A673 (cell line): ENCODE data around the gene DRC7. TPM values are rescaled to one million over a fixed set of nuclear protein-coding genes. Genes with fewer than 3 reads are reported as not detected.

Source experiments
- BruUV-seq: library from RNA; stranded (reverse); fragments of 400-500 nt; replicated peaks from 2 replicates; lab custom pipeline; 2021; lab: Mats Ljungman, UMichigan
- CTCF ChIA-PET: fragments of 300-600 bp; sonication (Branson Sonifier 250); formaldehyde crosslinking; loops from one replicate; lab custom pipeline; 2022; ENCODE audit warnings: antibody characterized with exemption; lab: Charles Lee
- POLR2A ChIA-PET: fragments of 300-600 bp; sonication (Branson Sonifier 250); formaldehyde crosslinking; loops from one replicate; lab custom pipeline; 2022; ENCODE audit warnings: antibody characterized with exemption; ENCODE audit not compliant: low non-redundant PET; lab: Charles Lee
- DNase-seq: peaks from one replicate; pipeline ENCODE4 v3.0.0-alpha.2; 2015; ENCODE audit warnings: low spot score
- H3K27ac ChIP-seq: fragments of 200-600 bp; sonication (generic); 2 replicates; pipeline ENCODE4 v1.5.1; 2016; ENCODE audit warnings: mixed run types, low read depth, mild to moderate bottlenecking, mixed read lengths, antibody characterized with exemption, low read length; ENCODE audit not compliant: poor library complexity, severe bottlenecking
- H3K27me3 ChIP-seq: fragments of 200-600 bp; sonication (generic); replicated peaks from 2 replicates; pipeline ENCODE4 v1.6.1; 2017; ENCODE audit warnings: mixed run types, low read depth, mild to moderate bottlenecking, mixed read lengths, antibody characterized with exemption, low read length; ENCODE audit not compliant: insufficient read depth, poor library complexity
- H3K36me3 ChIP-seq: fragments of 200-600 bp; sonication (generic); 2 replicates; pipeline ENCODE4 v1.6.1; 2016; ENCODE audit warnings: mixed run types, mild to moderate bottlenecking, mixed read lengths, antibody characterized with exemption, low read length; ENCODE audit not compliant: insufficient read depth, poor library complexity, severe bottlenecking
- H3K4me1 ChIP-seq: fragments of 200-600 bp; sonication (generic); 2 replicates; pipeline ENCODE4 v1.6.1; 2017; ENCODE audit warnings: mixed run types, mild to moderate bottlenecking, mixed read lengths, antibody characterized with exemption, low read length; ENCODE audit not compliant: insufficient read depth, poor library complexity, severe bottlenecking
- H3K4me3 ChIP-seq: fragments of 200-600 bp; sonication (generic); 2 replicates; pipeline ENCODE4 v1.5.1; 2016; ENCODE audit warnings: low read depth, mixed run types, mild to moderate bottlenecking, mixed read lengths, low read length; ENCODE audit not compliant: poor library complexity, severe bottlenecking
- H3K9me3 ChIP-seq: fragments of 200-600 bp; sonication (generic); 2 replicates; pipeline ENCODE4 v1.6.1; 2016; ENCODE audit warnings: mixed run types, low read depth, mild to moderate bottlenecking, mixed read lengths, antibody characterized with exemption, low read length; ENCODE audit not compliant: poor library complexity, severe bottlenecking
- CTCF ChIP-seq: fragments of 300-800, 200-600 bp; sonication (generic); conservative IDR thresholded peaks from 2 replicates; pipeline ENCODE4 v1.5.1; 2017; ENCODE audit warnings: low read depth, mild to moderate bottlenecking, antibody characterized with exemption, low read length, moderate library complexity, mixed read lengths
- EZH2 ChIP-seq: fragments of 200-600 bp; sonication (generic); IDR thresholded peaks from 2 replicates; pipeline ENCODE4 v1.6.1; 2017; ENCODE audit warnings: borderline replicate concordance, low read depth, mild to moderate bottlenecking, mixed read lengths, antibody characterized with exemption, low read length; ENCODE audit not compliant: poor library complexity, severe bottlenecking
- intact Hi-C: fragments of 100-400 bp; cut with micrococcal nuclease; formaldehyde crosslinking; loops from one replicate; pipeline ENCODE4 v1.10.0; 2022; ENCODE audit not compliant: unreplicated experiment
- total RNA-seq: library from RNA; stranded (reverse); gene quantifications from 2 replicates; pipeline ENCODE4 v1.2.3, GENCODE V29; 2021

Gene DRC7
- total RNA-seq, 1 experiment from 2014 or later, result not detected

- intact Hi-C loops, result no loop called here
- H3K9me3 ChIP-seq, result no peaks in the 10 kb centered on the region
- TF ChIP-seq CTCF, result no peak
- TF ChIP-seq EZH2, result no peak
- H3K27ac ChIP-seq, result no peak overlapping the region
- CTCF ChIA-PET, result no interaction called here
- no peak for DNase-seq
- no TSS peak for BruUV-seq
- POLR2A ChIA-PET, result no interaction called here
- H3K4me3 ChIP-seq, result no peak overlapping the region
- H3K27me3 ChIP-seq, result no peaks in the 10 kb centered on the region
- peaks cover 3% of the 10 kb centered on the region for H3K4me1 ChIP-seq
- no peaks in the 10 kb centered on the region for H3K36me3 ChIP-seq
These were observed 14.7 kb upstream of the DRC7 start for GRCh38 chr16:57679767-57680482.

GRCh38 chr16:57680842-57681375 is 13.7 kb upstream of the DRC7 start:
- no peak for DNase-seq
- Histone ChIP-seq H3K4me1 (peaks cover 3% of the 10 kb centered on the region), H3K4me3 (no peak overlapping the region), H3K9me3 (no peaks in the 10 kb centered on the region), H3K27me3 (no peaks in the 10 kb centered on the region), H3K36me3 (no peaks in the 10 kb centered on the region), H3K27ac (no peak overlapping the region)
- POLR2A ChIA-PET, result no interaction called here
- BruUV-seq, result no TSS peak
- intact Hi-C loops, result no loop called here
- TF ChIP-seq EZH2 (no peak), CTCF (no peak)
- CTCF ChIA-PET, result no interaction called here

- intact Hi-C loops, result no loop called here
- POLR2A ChIA-PET, result no interaction called here
- Histone ChIP-seq H3K27ac (no peak overlapping the region), H3K9me3 (no peaks in the 10 kb centered on the region), H3K4me3 (no peak overlapping the region), H3K4me1 (peaks cover 3% of the 10 kb centered on the region), H3K27me3 (no peaks in the 10 kb centered on the region), H3K36me3 (no peaks in the 10 kb centered on the region)
- DNase-seq, result no peak
- no TSS peak for BruUV-seq
- TF ChIP-seq EZH2 (no peak), CTCF (no peak)
- CTCF ChIA-PET, result no interaction called here
These were observed 12.5 kb upstream of the DRC7 start for GRCh38 chr16:57681950-57682728.
